ENCODE data around the gene TAX1BP1. TPM values are rescaled to one million over a fixed set of nuclear protein-coding genes. Genes with fewer than 3 reads are reported as not detected.

The TAX1BP1 gene
- total RNA-seq (2022; extraction: Qiagen RNA extraction; ENCODE audit: low read depth): 61.4 to 115 TPM (median 72.9 TPM) in 5 replicates

DNA sequence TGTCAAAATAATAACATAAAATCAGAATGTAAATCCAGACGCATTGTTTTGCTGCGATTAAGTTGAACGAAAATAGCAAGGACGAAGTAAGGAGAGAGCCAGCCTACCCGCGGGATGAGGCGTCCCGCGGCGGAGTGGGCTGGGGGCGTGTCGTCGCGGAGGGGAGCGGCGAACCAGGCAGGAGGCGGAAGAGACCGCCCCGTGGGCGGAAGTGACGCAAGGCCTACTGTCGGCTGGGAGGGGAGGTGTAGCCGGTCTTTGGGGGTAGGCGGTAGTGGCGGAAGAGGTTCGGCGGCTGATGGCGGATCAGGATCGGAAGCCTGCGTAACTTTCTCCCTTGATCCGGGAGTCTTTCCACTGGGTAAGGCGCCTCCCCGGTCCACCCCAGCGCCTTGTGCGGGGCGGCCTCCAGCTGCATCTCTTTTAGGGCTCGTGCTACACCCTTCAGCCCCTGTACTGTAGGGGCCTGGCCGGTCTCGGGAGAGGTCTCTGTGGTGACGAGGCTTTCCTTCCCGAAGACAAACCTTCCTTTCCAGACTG, at the start of gene TAX1BP1:
Gene TAX1BP1, plus strand, starts transcription at position 254 of the 540 bp plus-strand sequence. CDS start 8,363 bp downstream, outside the sequence.

Other genes with a start within 250 kb of the TAX1BP1 start
- 37.6 to 46.0 TPM (median 42.6 TPM) in 5 replicates for gene HIBADH, start 77.3 kb upstream of the TAX1BP1 start, total RNA-seq (2022; extraction: Qiagen RNA extraction; ENCODE audit: low read depth)